WTC11 (cell line): ENCODE results near the gene CALCR. TPM values are rescaled to one million over a fixed set of nuclear protein-coding genes. Genes with fewer than 3 reads are reported as not detected.

ENCODE experiments used
- ATAC-seq: fragments of 200-7000 bp; cut with Tn5 transposase; 2 replicates; pipeline ENCODE4 v1.10.0; 2021; ENCODE audit warnings: mild to moderate bottlenecking, moderate library complexity
- CTCF ChIA-PET: fragments of 300-600 bp; sonication (Branson Sonifier 250); formaldehyde crosslinking; loops from one replicate; lab custom pipeline; 2021; ENCODE audit warnings: antibody characterized with exemption; lab: Charles Lee
- POLR2A ChIA-PET: fragments of 350-600 bp; sonication (Branson Sonifier 250); formaldehyde crosslinking; loops from one replicate; lab custom pipeline; 2021; ENCODE audit warnings: antibody characterized with exemption; lab: Charles Lee
- DNase-seq: peaks from one replicate; pipeline ENCODE4 v3.0.0; 2021; ENCODE audit warnings: low spot score
- H3K27ac Mint-ChIP-seq: 2 replicates; pipeline ENCODE4 v1.8.0; 2021; ENCODE audit warnings: mixed read lengths
- H3K27me3 Mint-ChIP-seq: 2 replicates; pipeline ENCODE4 v1.8.0; 2021; ENCODE audit warnings: low read depth, mild to moderate bottlenecking, moderate library complexity, mixed read lengths
- H3K36me3 Mint-ChIP-seq: 2 replicates; pipeline ENCODE4 v1.8.0; 2021; ENCODE audit warnings: mixed read lengths
- H3K4me1 Mint-ChIP-seq: 2 replicates; pipeline ENCODE4 v1.8.0; 2022; ENCODE audit warnings: mixed read lengths
- H3K4me3 Mint-ChIP-seq: 2 replicates; pipeline ENCODE4 v1.8.0; 2021; ENCODE audit warnings: mild to moderate bottlenecking, moderate library complexity, mixed read lengths
- H3K9me3 Mint-ChIP-seq: 2 replicates; pipeline ENCODE4 v1.8.0; 2021; ENCODE audit warnings: mixed read lengths
- ARID4B ChIP-seq: sonication (generic); formaldehyde crosslinking; IDR thresholded peaks from 2 replicates; pipeline ENCODE4 v1.8.0; 2023; ENCODE audit warnings: missing genetic modification reagents, mild to moderate bottlenecking, borderline replicate concordance
- CBFB ChIP-seq: sonication (generic); formaldehyde crosslinking; IDR thresholded peaks from 2 replicates; pipeline ENCODE4 v1.8.1; 2022; ENCODE audit warnings: mild to moderate bottlenecking, low read depth, missing genetic modification reagents
- CREM ChIP-seq: sonication (generic); formaldehyde crosslinking; IDR thresholded peaks from 2 replicates; pipeline ENCODE4 v1.8.1; 2022; ENCODE audit warnings: mild to moderate bottlenecking, missing genetic modification reagents, moderate library complexity
- EMX1 ChIP-seq: fragments of 250-450 bp; sonication (Bioruptor Pico); IDR thresholded peaks from 2 replicates; pipeline ENCODE4 v1.8.0; 2021; ENCODE audit warnings: mild to moderate bottlenecking
- ESRRA ChIP-seq: sonication (generic); formaldehyde crosslinking; IDR thresholded peaks from 2 replicates; pipeline ENCODE4 v1.8.1; 2022; ENCODE audit warnings: mild to moderate bottlenecking, missing genetic modification reagents, borderline replicate concordance
- ETV6 ChIP-seq: sonication (generic); formaldehyde crosslinking; IDR thresholded peaks from 2 replicates; pipeline ENCODE4 v1.8.1; 2022; ENCODE audit warnings: mild to moderate bottlenecking, missing genetic modification reagents
- FOXJ3 ChIP-seq: sonication (generic); formaldehyde crosslinking; IDR thresholded peaks from 2 replicates; pipeline ENCODE4 v1.9.0; 2021; ENCODE audit warnings: missing genetic modification reagents, mild to moderate bottlenecking, borderline replicate concordance
- FOXP1 ChIP-seq: sonication (generic); formaldehyde crosslinking; IDR thresholded peaks from 2 replicates; pipeline ENCODE4 v1.8.0; 2022; ENCODE audit warnings: missing genetic modification reagents, mild to moderate bottlenecking, moderate library complexity, borderline replicate concordance
- FOXP4 ChIP-seq: sonication (generic); formaldehyde crosslinking; IDR thresholded peaks from 2 replicates; pipeline ENCODE4 v1.8.0; 2022; ENCODE audit warnings: mild to moderate bottlenecking, missing genetic modification reagents
- GTF2I ChIP-seq: fragments of 250-450 bp; sonication (Bioruptor Pico); conservative IDR thresholded peaks from 2 replicates; pipeline ENCODE4 v1.4.0; 2021; ENCODE audit warnings: mild to moderate bottlenecking
- ZNF138 ChIP-seq: sonication (generic); formaldehyde crosslinking; conservative IDR thresholded peaks from 2 replicates; pipeline ENCODE4 v1.8.1; 2022; ENCODE audit warnings: mild to moderate bottlenecking, moderate library complexity, missing genetic modification reagents
- ZNF396 ChIP-seq: fragments of 250-450 bp; sonication (Bioruptor Pico); IDR thresholded peaks from 2 replicates; pipeline ENCODE4 v1.8.0; 2021; ENCODE audit warnings: mild to moderate bottlenecking, moderate library complexity, borderline replicate concordance
- total RNA-seq: library from RNA; stranded (reverse); gene quantifications from 3 replicates; pipeline ENCODE4 v1.2.3, GENCODE V29; 2021
- TF ChIP-seq, protein P1 (sequence below): sonication (generic); formaldehyde crosslinking; IDR thresholded peaks from 2 replicates; pipeline ENCODE4 v1.8.0; 2023; ENCODE audit warnings: mild to moderate bottlenecking, missing genetic modification reagents
- TF ChIP-seq, protein P2 (sequence below): fragments of 200-600 bp; IDR thresholded peaks from 2 replicates; pipeline ENCODE4 v1.8.0; 2022; ENCODE audit warnings: antibody characterized with exemption
- TF ChIP-seq, protein P3 (sequence below): sonication (generic); formaldehyde crosslinking; IDR thresholded peaks from 2 replicates; pipeline ENCODE4 v1.8.1; 2023; ENCODE audit warnings: mild to moderate bottlenecking, missing genetic modification reagents, borderline replicate concordance

The CALCR gene
- total RNA-seq, 1 experiment from 2014 or later: 0.81 TPM

DNA sequence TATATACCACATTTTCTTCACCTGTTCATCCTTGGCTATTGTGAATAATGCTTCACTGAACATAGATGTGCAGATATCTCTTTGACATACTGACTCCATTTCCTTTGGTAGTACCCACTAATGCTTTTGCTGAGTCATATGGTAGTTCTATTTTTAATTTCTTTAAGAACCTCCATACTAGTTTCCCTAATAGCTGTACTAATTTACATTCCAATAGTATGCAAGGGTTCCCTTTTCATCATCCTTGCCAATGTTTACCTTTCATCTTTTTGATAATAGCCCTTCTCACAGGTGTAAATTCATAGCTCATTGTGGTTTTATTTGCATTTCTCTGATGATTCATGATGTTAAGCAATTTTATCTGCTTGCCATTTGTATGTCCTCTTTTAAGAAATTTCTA, 159.9 kb downstream of the CALCR start (continued):
- TF ChIP-seq GTF2I (CRISPR knock-in tag): no peak
- no peak for TF ChIP-seq FOXJ3 (CRISPR knock-in tag)
- TF ChIP-seq CBFB (CRISPR knock-in tag): no peak
- no peak for TF ChIP-seq ZNF396 (CRISPR knock-in tag)
- no peak for TF ChIP-seq ESRRA (CRISPR knock-in tag)
- TF ChIP-seq, protein P1, sequence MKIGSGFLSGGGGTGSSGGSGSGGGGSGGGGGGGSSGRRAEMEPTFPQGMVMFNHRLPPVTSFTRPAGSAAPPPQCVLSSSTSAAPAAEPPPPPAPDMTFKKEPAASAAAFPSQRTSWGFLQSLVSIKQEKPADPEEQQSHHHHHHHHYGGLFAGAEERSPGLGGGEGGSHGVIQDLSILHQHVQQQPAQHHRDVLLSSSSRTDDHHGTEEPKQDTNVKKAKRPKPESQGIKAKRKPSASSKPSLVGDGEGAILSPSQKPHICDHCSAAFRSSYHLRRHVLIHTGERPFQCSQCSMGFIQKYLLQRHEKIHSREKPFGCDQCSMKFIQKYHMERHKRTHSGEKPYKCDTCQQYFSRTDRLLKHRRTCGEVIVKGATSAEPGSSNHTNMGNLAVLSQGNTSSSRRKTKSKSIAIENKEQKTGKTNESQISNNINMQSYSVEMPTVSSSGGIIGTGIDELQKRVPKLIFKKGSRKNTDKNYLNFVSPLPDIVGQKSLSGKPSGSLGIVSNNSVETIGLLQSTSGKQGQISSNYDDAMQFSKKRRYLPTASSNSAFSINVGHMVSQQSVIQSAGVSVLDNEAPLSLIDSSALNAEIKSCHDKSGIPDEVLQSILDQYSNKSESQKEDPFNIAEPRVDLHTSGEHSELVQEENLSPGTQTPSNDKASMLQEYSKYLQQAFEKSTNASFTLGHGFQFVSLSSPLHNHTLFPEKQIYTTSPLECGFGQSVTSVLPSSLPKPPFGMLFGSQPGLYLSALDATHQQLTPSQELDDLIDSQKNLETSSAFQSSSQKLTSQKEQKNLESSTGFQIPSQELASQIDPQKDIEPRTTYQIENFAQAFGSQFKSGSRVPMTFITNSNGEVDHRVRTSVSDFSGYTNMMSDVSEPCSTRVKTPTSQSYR (CRISPR knock-in tag): no peak

DNA sequence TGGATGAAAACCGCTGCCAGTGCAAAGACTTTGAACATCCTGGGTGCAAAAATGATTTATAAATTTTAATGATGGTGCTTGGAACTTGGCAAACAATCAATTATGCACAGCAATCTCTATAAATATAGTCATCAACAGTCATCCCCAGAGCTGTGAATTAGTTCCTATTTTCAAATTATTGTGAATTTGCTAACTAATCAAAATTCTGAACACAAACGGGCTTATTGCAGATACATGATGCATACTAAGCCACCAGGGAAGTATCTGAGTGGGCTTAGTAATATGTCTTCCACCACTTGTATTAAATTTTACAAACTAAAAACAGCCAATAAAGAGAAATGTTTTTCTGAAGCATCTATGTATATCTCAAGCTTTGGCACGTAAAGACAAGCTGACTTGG, 165.2 kb downstream of the CALCR start:
- no peak for DNase-seq
- POLR2A ChIA-PET: interaction anchor here (0.5 kb wide), 1 partner anchor 117 kb away, joined by 3 read pairs; no protein-coding TSS in a partner anchor
- CTCF ChIA-PET: no interaction called here
- H3K4me3 Mint-ChIP-seq: no peak overlapping the region
- ATAC-seq: no peak
- H3K27ac Mint-ChIP-seq: no peak overlapping the region
- peaks cover 23% of the 10 kb centered on the region for H3K9me3 Mint-ChIP-seq
- peaks cover 3% of the 10 kb centered on the region for H3K4me1 Mint-ChIP-seq
- TF ChIP-seq, protein P1 (CRISPR knock-in tag): no peak
- TF ChIP-seq, protein P2, sequence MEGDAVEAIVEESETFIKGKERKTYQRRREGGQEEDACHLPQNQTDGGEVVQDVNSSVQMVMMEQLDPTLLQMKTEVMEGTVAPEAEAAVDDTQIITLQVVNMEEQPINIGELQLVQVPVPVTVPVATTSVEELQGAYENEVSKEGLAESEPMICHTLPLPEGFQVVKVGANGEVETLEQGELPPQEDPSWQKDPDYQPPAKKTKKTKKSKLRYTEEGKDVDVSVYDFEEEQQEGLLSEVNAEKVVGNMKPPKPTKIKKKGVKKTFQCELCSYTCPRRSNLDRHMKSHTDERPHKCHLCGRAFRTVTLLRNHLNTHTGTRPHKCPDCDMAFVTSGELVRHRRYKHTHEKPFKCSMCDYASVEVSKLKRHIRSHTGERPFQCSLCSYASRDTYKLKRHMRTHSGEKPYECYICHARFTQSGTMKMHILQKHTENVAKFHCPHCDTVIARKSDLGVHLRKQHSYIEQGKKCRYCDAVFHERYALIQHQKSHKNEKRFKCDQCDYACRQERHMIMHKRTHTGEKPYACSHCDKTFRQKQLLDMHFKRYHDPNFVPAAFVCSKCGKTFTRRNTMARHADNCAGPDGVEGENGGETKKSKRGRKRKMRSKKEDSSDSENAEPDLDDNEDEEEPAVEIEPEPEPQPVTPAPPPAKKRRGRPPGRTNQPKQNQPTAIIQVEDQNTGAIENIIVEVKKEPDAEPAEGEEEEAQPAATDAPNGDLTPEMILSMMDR: no peak
- TF ChIP-seq ETV6 (CRISPR knock-in tag) (no peak), FOXP1 (no peak), CREM (no peak), FOXJ3 (CRISPR knock-in tag) (no peak), ARID4B (CRISPR knock-in tag) (no peak), EMX1 (CRISPR knock-in tag) (no peak), FOXP4 (no peak), ZNF138 (CRISPR knock-in tag) (no peak)
- TF ChIP-seq, protein P3, sequence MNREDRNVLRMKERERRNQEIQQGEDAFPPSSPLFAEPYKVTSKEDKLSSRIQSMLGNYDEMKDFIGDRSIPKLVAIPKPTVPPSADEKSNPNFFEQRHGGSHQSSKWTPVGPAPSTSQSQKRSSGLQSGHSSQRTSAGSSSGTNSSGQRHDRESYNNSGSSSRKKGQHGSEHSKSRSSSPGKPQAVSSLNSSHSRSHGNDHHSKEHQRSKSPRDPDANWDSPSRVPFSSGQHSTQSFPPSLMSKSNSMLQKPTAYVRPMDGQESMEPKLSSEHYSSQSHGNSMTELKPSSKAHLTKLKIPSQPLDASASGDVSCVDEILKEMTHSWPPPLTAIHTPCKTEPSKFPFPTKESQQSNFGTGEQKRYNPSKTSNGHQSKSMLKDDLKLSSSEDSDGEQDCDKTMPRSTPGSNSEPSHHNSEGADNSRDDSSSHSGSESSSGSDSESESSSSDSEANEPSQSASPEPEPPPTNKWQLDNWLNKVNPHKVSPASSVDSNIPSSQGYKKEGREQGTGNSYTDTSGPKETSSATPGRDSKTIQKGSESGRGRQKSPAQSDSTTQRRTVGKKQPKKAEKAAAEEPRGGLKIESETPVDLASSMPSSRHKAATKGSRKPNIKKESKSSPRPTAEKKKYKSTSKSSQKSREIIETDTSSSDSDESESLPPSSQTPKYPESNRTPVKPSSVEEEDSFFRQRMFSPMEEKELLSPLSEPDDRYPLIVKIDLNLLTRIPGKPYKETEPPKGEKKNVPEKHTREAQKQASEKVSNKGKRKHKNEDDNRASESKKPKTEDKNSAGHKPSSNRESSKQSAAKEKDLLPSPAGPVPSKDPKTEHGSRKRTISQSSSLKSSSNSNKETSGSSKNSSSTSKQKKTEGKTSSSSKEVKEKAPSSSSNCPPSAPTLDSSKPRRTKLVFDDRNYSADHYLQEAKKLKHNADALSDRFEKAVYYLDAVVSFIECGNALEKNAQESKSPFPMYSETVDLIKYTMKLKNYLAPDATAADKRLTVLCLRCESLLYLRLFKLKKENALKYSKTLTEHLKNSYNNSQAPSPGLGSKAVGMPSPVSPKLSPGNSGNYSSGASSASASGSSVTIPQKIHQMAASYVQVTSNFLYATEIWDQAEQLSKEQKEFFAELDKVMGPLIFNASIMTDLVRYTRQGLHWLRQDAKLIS (CRISPR knock-in tag): no peak
- peaks cover 2% of the 10 kb centered on the region; the same call in 1 of the 2 replicates for H3K27me3 Mint-ChIP-seq
- peaks cover 14% of the 10 kb centered on the region for H3K36me3 Mint-ChIP-seq
